ENCODE measurements around the gene GRM4.

GRCh38 chr6:34157851-34158250 is 12.0 kb upstream of the GRM4 start:
- TF ChIP-seq GATA3 (IDR thresholded peaks at IDR 0.05; ENCODE audit: low read depth, low read length): no peak
- no peak for TF ChIP-seq GATA2 (IDR thresholded peaks at IDR 0.05; ENCODE audit: low read depth, low read length)
